Measurements from ENCODE around the gene MUS81.

- TF ChIP-seq CTCF (IDR thresholded peaks at IDR 0.05; ENCODE audit: borderline replicate concordance, extremely low read depth, low read length, poor library complexity, severe bottlenecking) = no peak
- no peak for TF ChIP-seq EZH2 (IDR thresholded peaks at IDR 0.05; ENCODE audit: borderline replicate concordance, low read depth, low read length, severe bottlenecking)
Measured at GRCh38 chr11:65854161-65854592, 6.1 kb upstream of the MUS81 start.
